Coronary artery (tissue), 2 donors: ENCODE results near the gene SKIDA1.
"Not testable (repeated sequence)": the region's sequence is repeated elsewhere in the genome, so short reads cannot be mapped to it uniquely, and the experiment has no call there.

ENCODE experiments used
- DNase-seq: peaks from one replicate; pipeline ENCODE4 v3.0.0-alpha.2; 2017; ENCODE audit warnings: low spot score
- H3K27ac ChIP-seq, 2 donors: fragments of 200-600 bp; sonication (generic); one replicate each; pipeline ENCODE4 v1.5.1; 2016 to 2019
- H3K4me3 ChIP-seq: fragments of 200-600 bp; sonication (generic); 2 replicates; pipeline ENCODE4 v1.5.1; 2016; ENCODE audit warnings: mild to moderate bottlenecking, moderate library complexity
- TF ChIP-seq, protein P1 (sequence below): fragments of 200-600 bp; sonication (generic); IDR thresholded peaks from one replicate; pipeline ENCODE4 v1.5.1; 2019; ENCODE audit warnings: antibody characterized with exemption

SKIDA1 gene

GRCh38 chr10:21536874-21537273 is 11.4 kb upstream of the SKIDA1 start:
- TF ChIP-seq, protein P1, sequence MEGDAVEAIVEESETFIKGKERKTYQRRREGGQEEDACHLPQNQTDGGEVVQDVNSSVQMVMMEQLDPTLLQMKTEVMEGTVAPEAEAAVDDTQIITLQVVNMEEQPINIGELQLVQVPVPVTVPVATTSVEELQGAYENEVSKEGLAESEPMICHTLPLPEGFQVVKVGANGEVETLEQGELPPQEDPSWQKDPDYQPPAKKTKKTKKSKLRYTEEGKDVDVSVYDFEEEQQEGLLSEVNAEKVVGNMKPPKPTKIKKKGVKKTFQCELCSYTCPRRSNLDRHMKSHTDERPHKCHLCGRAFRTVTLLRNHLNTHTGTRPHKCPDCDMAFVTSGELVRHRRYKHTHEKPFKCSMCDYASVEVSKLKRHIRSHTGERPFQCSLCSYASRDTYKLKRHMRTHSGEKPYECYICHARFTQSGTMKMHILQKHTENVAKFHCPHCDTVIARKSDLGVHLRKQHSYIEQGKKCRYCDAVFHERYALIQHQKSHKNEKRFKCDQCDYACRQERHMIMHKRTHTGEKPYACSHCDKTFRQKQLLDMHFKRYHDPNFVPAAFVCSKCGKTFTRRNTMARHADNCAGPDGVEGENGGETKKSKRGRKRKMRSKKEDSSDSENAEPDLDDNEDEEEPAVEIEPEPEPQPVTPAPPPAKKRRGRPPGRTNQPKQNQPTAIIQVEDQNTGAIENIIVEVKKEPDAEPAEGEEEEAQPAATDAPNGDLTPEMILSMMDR: no peak

GRCh38 chr10:21535976-21536375 is 10.5 kb upstream of the SKIDA1 start:
- H3K4me3 ChIP-seq, DNase-seq, H3K27ac ChIP-seq: not testable (repeated sequence)

More at GRCh38 chr10:21536874-21537273, 11.4 kb upstream of the SKIDA1 start:
- Histone ChIP-seq H3K27ac (no peak overlapping the region), H3K4me3 (no peak overlapping the region)
- no peak for DNase-seq

GRCh38 chr10:21535494-21535965 is 10.0 kb upstream of the SKIDA1 start:
- Histone ChIP-seq H3K4me3 (peak overlapping the region; percentile 81), H3K27ac (peak overlapping the region; percentile 96 to 99)
- TF ChIP-seq, protein P1: no peak
- DNase-seq: no peak

DNA sequence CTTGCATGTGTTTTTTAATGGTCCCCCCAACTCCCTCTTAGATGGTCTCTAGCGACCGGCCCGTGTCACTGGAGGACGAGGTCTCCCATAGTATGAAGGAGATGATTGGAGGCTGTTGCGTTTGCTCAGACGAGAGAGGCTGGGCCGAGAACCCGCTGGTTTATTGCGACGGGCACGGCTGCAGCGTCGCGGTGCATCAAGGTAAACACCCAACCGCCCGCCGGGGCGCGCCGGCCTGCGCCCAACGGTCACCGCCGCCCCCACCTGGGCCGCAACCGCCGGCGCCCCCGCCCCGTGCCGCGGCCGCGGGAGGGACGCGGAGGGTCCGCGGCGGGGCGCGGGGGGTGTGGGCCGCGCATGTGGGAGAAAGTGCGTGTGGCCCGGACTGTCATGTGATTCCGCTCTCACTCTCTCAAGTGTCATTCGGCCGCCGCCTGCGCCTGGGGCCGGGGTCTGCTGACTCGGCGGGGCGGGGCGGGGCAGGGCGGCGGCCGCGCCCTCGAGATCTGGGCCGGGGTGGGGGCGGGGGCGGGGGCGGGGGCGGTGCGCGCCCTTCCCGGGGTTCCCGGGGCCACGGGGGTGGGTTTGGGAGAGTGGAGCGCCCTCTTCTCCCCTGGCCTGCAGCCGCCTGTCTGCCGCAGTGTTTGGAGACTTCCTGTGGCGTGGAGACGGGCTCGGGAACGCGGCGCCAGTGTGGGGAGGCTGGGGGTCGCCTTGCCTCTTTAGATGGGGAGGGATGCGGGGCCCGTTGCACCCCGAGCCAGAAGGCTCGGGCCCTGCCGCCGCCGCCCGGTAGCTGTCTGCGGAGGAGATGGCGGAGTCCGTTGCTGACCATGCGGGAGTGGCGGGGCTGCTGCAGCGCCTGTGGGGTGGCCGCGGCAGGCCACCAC is 9.4 kb upstream of the SKIDA1 start:
- peak overlapping the region; percentile 96 to 99 for H3K27ac ChIP-seq
- TF ChIP-seq, protein P1: no peak
- peak overlapping the region; percentile 81 for H3K4me3 ChIP-seq
- DNase-seq: peak; percentile 78

DNA sequence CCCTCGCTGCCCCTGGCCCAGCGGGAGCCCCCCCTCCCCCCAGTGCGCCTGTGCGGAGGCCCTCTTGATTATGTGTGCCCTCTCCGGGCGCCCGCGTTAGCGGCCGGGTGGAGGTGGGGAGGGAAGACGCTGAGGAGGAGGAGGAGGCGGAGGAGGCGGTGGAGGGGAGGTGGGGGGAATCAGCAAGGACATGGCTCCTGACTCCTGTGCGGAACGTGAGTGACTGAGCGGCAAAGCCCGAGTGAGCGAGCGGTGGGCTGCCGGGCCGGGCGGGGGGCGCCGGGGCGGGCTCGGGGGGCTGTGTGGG is 8.8 kb upstream of the SKIDA1 start:
- peak overlapping the region; percentile 96 to 99 for H3K27ac ChIP-seq
- H3K4me3 ChIP-seq: peak overlapping the region; percentile 81
- peak; percentile 95 for DNase-seq
- TF ChIP-seq, protein P1: no peak

- TF ChIP-seq, protein P1: no peak
- H3K4me3 ChIP-seq: peak within 1 kb of the TSS; percentile 81
- H3K27ac ChIP-seq: peak within 1 kb of the TSS; percentile 96 to 99
- peak; percentile 93 for DNase-seq
Observed at GRCh38 chr10:21533467-21534279, 8.2 kb upstream of the SKIDA1 start, which contains the start of gene MLLT10. MLLT10 (plus strand) TSS chr10:21534232; CDS start chr10:21534645, 413 bp downstream.
